Activated naive CD4-positive, alpha-beta T cell (primary cell): ENCODE measurements around the gene RIMS1.
"Not testable (repeated sequence)": the region's sequence is repeated elsewhere in the genome, so short reads cannot be mapped to it uniquely, and the experiment has no call there.

Experiments used
- DNase-seq, 4 experiments: peaks; one replicate each; lab custom pipeline; 2025; lab: John Stamatoyannopoulos, UW

The RIMS1 gene

DNA sequence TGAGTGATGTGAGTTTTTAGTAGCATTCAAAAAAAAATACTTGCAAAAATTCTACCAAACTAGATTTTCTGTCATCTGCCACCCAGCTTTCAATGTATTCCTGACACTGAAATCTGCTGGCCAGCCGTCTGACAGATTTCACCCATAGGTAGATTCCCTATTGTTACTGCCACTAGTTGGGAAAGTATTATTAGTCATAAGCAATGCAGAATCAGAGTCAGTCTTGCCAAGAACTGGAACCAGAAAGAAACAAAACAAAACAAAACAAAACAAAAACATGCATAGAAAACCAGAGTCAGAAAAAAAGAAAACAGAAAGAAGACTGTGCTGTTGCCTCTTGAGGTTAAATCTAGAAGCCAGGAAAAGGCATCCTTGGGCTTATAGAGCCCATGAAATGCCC is 442.4 kb downstream of the RIMS1 start:
- no peak for DNase-seq

DNA sequence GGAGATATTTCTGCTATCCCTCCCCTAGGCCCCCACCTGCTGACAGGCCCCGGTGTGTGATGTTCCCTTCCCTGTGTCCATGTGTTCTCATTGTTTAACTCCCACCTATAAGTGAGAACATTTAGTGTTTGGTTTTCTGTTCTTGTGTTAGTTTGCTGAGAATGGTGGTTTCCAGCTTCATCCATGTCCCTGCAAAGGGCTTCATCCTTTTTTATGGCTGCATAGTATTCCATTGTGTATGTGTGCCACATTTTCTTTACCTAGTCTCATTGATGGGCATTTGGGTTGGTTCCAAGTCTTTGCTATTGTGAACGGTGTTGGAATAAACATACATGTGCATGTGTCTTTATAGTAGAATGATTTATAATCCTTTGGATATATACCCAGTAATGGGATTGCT is 448.9 kb downstream of the RIMS1 start:
- DNase-seq: not testable (repeated sequence)

DNA sequence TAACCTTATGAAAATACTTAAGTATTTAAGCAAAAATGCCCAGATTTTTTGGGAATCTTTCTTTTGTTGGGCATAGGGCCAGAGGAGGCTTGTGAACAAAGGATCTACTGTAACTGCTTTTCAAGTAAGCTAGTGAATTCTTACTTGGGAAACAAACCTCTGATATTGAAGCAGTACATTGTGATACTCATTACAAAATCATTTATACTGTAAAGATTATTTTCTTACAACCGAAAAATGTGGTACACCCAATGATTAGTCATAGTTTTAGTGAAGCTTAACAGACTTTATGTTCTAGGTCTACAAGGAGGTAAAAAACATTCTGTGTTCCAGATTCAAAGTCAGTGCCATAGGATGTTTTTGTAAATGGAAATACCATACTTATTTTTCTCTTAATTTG is 462.6 kb downstream of the RIMS1 start:
- no peak for DNase-seq

DNA sequence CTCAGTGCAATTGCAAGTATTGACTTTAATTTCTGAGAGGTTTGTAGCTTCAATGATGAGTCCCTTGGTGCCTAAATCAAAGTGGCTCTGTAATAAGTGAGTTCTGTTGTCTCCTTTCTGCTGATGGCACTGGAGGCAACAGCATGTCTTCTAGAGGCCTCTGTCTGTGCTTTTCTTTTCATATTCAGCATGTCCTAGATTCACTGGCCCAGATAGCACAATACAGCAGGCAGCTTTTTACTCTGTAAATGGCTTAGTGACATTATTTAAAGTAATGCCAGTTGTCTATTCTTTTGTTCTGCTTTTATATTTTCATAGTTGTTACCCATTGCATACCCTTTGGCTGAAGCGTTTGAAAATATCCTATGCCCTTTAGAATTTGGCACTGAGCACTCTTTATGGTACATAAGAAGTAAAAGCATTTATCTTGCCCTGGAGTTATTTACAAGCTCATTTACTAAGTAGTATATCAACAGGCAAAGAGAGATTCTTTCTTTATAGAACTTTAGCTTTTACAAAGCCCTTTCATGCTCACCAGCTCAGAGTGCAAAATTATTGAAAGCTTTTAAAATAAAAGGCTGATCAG is 464.0 kb downstream of the RIMS1 start:
- no peak for DNase-seq

DNA sequence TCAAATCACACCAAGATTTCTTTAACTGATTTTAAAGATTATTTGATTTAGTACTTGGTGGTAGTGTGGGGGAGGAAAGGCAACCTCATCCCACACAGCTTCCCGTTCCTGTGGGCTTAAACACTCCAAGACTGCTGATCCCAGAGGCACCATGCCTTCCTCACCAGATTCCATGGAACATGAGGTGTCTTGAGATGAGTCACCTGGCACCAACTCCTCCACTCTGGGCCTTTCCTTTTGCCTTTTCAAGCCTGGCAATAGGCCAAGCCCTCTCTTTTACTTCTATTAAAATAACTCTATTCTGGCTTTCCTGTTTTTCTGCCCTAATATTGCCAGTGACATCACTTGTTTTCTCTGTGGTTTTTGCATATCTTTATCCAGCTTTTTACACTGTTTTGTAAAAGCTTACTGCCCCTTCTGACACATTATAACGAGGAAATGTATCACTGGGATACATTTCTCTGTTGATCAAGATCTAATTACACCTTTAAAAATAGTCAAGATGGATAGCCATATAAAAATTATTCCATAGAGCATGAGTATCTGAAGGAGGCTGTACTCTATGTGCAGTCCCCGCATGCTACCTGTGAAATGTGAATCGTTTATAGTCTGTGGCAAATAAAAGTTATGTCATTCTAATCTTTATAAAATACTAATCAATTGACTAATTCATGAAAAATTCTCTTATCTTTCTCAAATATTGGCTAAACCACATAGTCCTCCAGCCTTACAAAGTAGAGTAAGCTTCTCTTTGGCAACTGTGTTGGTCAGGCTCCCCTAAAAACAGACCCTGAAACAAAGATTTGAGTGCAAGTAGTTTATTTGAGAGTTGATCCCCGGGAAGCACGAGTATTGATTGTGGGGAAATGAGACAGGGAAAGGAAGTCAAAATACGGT is 477.7 kb downstream of the RIMS1 start:
- no peak for DNase-seq

DNA sequence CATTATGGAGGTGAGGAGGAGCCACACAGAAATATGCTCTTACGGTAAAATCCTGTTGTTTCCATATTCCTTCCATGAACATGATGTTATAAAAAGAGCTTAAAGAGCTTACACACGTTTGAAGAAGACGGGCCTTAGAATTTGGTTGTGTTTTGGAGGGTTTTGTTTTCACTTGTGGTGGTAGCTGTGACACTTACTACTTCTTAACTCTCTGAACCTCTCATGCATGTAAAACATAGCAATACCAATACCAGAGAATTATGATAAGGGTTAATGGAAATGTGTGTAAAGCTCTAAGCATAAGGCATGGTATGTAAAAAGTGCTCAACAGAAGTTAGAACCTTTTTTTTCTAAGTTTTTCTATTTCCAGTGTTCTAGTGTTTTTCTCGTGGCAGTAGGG is 479.4 kb downstream of the RIMS1 start:
- no peak for DNase-seq

DNA sequence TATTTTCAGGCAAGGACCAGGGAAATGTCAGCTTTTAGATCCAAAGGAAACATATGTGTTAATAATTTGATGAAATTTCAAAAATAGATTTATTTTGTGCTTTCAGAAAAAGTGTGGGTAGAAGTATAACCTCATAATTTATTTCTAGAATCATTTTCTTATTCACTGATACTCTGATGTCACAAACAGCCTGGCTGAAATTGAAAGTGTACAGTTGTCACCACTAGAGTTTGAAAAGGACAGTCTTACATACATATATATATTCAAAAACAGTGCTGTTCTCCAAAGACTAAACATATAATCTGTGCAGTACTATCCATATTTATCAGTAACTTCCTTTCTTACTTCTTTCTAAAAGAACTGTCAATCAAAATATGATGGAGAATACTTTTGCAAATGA is 481.1 kb downstream of the RIMS1 start:
- DNase-seq: no peak

DNA sequence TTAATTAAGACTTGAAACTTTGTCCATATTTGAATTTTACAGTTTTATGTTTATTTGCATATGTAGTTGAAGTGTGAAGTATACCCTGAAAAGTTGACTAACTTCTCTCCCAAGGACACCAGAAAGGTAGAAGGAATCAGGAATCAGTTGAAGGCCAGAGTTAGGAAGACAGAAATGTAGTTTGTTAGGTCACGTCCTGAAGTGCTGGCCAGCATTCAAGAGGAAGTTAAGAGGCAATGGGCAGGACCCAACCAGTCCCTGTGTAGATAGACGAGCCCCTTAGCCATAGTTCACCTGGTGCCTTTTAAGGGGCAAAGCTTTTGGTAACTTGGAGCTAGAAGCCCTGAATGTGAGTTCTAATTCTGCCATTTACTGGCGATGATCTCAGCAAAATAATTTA is 485.1 kb downstream of the RIMS1 start:
- DNase-seq: no peak

DNA sequence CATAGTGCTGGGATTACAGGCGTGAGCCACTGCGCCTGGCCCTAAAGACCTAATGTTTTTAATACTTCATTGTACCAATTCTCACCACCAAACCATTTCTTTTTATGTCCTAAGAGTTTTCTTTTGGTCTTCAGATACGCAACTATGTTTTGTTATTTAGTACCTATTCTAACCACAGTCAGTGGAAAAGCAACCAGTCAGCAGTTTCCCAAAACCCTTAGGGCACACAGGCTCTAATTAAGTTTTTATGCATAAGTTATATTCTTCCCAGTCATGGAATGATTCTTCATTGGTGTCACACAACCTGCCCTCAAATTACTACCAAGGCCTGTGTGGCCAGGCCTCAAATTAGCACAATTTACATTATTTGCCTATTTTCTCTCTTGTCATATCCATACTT is 487.8 kb downstream of the RIMS1 start:
- no peak for DNase-seq

DNA sequence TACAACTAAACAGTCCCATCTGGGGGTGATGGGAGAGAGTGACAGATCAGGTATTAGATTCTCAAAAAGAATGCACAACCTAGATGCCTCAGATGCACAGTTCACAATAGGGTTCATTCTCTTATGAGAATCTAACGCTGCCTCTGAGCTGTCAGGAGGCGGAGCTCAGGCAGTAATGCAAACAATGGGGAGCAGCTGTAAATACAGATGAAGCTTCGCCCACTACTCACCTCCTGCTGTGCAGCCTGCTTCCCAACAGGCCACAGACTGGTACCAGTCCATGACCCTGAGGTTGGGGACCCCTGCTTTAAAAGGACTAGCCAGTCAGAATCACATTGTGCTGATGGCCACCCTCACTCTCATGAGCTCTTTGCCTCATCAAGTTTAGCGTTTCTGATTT is 488.5 kb downstream of the RIMS1 start:
- DNase-seq: no peak

DNA sequence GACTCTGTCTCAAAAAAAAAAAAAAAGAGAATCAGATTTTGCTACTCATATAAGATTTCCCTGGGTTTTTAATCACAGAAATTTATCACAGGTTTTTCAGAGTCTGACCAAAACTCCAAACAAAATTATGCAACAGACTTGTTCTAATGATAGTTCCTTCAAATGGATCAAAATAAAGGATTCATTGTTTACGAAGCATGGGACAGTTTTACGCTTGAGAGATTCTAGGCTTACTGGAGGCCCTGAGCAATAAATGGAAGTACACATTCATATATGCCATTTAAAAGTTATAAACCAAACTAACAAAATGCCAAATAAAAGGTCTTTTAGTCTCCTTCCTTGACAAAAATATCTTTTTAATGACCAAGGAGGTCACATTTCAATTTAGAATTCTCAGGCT is 490.4 kb downstream of the RIMS1 start:
- DNase-seq: no peak

DNA sequence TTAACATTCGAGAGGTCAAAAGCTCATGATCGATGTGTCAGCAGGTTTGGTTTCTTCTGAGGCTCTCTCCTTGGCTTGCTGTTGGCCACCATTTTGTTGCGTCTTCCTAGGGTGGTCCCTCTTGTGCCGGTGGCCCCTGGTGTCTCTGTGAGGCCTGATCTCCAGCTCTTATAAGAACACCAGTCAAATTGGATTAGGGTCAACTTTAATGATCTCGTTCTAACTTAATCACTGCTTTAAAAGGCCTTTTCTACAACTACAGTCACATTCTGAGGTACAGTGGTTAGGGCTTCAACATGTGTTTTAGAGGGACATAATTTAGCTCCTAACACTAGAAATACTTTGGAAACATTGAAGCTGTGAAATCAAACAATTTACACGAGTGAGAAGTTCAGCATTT is 494.7 kb downstream of the RIMS1 start:
- DNase-seq: no peak

DNA sequence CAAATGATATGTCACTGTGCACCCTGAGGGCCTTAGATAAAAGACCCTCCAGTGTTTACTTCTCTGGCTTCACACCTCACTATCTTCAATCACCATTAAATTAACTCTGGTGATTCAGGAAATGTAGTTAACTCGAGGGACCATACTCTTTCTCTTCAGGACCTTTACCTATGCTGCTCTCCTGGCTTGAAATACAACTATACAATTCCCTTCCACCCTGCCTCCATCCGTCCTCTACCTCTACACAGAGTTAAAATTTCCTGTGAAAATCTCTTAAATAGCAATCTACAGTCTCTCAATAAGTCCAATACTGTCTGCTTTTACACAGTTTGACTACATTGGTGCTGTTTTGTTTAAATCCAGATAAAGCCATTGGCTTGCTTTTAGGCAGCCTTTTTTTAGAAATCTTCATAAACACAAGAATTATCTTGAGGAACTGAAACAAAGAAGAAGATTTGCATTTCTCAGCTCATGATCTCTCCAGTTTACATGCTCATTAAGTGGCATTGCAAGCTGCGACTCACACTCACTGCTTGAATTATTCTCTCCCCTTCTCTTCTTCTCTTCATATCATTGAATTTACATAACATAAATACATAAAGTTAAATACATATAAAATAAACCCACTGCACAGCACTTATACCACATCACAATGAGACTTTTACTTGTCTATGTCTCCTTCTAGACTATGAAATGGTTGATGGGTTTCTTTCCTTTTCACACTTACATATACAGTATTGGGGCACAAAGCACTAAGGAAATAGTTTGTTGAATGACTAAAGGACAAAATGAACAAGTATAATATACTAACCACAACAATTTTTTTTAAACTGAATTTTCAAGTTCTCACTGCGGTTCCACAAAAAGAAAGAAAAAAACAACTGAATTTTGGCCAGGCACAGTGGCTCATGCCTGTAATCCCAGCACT is 496.5 kb downstream of the RIMS1 start:
- no peak for DNase-seq

DNA sequence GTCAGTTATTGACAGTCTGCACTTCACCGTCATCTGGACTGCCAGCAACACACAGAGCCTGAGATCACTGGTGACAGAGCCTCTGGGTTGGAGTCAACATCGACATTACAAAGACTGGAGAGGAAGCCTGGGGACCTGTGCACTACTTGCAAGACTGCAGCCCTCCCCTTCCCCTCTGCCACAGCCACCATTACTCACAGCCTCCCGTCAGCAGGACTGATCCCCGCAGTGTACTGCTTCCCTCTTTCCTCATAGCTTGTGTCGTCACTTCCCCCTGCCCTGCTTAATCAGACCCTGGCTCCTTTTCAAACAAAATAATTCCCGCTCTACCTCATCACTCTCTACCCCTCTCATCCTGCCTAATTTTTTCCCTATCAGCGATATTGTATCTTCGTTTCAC is 500.0 kb downstream of the RIMS1 start:
- no peak for DNase-seq

DNA sequence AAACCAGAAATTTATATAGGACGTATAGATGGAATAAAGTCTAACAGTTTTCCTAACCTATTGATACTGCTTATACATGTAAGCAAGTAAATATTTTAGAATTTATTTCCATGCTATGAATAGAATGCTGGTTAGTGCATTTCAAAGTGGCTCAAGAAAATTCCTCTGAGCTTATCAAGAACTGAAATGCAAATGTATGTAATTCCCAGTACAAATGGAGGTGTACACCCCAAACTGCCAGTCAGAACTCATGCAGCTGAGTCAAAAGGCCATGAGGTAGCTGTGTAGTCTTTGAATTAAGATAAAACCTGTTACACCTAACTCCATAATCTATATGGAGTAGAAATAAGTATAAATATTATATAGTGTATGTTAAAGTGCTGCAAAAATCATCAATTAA is 503.3 kb downstream of the RIMS1 start:
- DNase-seq: no peak

DNA sequence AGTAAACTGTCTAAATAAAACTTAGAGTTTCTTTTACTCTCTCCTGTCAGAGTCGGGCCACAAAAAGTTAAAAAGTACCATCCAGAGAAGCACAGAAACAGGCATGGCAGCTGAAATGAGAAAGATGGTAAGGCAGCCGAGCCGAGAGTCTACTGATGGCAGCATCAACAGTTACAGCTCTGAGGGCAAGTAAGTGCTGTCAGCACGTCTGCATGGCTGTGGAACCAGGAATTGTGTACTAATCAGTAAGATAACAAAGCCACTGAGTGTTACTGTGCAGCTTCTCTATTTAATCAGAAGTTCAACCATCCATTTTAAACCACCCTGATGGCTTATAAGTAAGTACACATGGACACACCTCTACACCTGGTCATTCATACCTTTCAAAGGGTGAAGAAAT is 504.2 kb downstream of the RIMS1 start:
- DNase-seq: no peak

DNA sequence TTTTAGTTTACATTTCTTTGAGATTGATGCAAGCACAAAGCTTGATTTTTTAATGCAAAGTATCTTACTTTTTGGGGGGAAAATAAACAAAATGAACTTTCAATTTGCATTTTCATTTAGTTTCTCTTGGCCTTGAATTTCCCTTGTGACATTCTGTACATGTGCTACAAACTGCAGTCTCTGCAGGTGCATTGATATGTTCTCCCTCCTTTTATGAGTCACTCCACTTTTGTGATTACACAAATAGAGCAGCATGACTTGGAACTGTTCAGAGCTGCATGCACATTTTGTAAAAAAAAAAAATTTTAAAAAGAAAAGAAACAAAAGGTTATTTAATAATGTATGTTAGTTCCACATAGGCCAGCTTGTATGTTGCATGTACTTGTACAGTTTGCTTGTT is 515.5 kb downstream of the RIMS1 start:
- no peak for DNase-seq

DNA sequence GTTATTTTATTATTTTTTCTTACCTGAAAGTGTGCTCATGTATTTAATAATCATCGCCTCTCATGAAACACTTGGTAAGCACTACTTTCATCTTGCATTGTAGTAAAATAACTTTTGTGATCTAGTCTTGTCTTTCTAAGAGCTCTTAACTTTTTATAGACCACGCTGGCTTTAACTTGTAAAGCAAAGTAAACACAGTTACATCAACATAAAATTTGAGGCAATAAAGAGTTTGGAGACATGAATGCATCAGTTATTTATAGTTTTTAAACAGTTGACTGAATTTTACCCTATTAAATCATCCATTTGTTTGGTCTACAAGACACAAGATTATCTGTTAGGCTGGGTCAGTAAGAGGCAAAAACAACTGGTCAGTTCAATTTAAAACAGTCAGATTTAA is 517.1 kb downstream of the RIMS1 start:
- no peak for DNase-seq

DNA sequence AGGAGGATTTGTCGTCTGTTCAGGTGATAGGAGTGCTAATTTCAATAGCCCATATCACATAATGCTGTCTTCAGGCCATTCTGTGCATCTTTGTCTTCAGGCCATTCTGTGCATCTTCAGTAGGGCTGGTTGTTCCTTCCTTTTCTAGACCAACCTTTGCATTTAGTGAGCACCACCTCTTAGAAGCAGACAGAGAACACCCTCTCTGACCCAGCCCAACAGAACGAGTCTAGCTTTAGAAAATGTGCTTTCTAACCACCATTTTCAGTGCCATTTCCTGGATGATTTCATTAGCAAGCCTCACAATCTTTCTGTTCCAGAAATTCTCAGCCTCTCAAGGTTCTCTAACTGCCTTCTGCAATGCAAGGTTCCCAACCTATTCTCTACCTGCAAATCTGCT is 520.2 kb downstream of the RIMS1 start:
- DNase-seq: no peak

DNA sequence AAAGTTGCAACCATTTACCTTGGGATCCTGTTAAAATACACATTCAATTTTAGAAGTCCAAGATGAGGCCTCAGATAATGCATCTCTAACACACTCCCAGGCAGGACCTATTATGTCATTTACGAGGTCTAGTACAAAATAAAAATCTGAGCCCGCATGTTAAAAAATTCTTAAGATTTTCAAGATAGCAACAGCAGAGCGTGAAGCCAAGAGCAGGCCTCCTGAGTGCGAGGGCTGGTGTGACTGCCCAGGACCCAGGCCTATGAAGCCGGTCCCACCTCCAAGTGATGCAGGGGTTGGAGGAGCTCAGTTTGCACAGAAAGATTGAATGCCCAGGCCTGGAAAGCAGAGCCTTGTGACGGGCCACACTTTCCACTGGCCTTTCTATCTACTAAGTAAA is 524.4 kb downstream of the RIMS1 start:
- no peak for DNase-seq

DNA sequence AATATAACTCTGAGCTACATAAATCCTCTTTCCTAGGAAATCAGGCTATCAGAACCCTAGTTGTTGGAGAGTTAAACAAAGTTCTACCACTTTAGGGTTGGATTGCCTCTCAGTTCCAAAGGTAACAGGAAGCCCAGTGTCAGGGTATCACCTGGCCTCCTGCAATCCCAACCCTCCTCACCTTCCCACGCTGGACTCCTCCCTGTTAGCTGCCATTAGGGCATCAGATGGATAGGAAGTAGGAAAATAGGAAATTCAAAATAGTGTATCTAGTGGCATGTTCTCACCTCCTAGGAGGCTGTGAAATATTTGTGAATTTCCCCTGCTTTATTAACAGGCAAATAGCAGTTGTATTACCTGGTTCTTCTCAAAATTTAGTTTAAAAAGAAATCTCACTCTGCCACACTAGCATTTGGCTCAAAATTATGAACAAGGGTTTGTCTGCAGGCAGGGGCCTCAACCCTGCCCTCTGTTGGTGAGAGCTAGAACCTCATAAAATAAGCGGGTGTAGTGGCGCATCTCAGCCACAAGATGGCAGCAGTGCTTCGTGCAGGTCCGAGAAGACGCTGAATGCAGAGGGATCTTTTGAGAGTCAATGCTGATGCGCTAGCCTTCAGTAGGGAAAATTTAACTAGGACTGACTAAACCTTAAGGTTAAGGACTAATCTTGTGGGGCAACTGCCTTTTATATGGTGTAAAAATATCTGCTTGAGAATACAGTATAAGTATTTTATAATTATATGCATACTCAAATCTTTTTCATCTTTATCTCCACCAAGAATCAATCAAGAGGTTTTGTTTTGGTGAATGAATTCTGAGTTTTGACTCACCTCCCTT is 525.7 kb downstream of the RIMS1 start:
- DNase-seq: peak; percentile 35 to 61 (median 50)

DNA sequence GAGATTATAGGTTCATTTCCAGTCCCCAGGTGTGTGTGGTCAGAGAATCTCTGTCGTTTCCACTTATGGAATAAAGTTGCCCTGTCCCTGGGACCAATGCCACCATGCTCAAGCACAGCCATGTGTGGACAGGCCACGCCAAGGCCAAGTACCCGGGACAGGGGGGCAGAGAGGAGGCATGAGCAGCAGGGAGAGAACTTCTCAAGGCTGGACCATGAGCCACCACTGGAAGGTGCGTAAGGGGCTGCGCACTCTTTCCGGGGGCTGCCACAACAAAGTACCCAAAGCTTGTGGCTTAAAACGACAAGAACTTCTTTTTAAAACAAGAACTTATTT is 526.3 kb downstream of the RIMS1 start:
- no peak for DNase-seq
